A204.1 (cell line): ENCODE data around the gene PDE1A.

Experiments
- FAIRE-seq: peaks from 2 replicates; lab custom pipeline; 2012; peaks lifted over from hg19 to GRCh38; lab: Jason Lieb, UNC

The PDE1A gene

GRCh38 chr2:182426918-182427240 is at the start of gene PDE1A:
Gene PDE1A (minus strand): TSS chr2:182427036.
- no peak for FAIRE-seq

- no peak for FAIRE-seq
Observed at GRCh38 chr2:182473635-182474034, 46.8 kb upstream of the PDE1A start.

GRCh38 chr2:182463760-182464159 is 36.9 kb upstream of the PDE1A start:
- no peak for FAIRE-seq

- FAIRE-seq: no peak
Observed at GRCh38 chr2:182456784-182457183, 29.9 kb upstream of the PDE1A start.

- no peak for FAIRE-seq
Observed at GRCh38 chr2:182452456-182452990, 25.7 kb upstream of the PDE1A start.

GRCh38 chr2:182448371-182448770 is 21.5 kb upstream of the PDE1A start:
- FAIRE-seq: no peak

GRCh38 chr2:182447863-182448262 is 21.0 kb upstream of the PDE1A start:
- FAIRE-seq: no peak

GRCh38 chr2:182447163-182447562 is 20.3 kb upstream of the PDE1A start:
- no peak for FAIRE-seq

- FAIRE-seq: no peak
Observed at GRCh38 chr2:182446087-182446486, 19.3 kb upstream of the PDE1A start.

- no peak for FAIRE-seq
Observed at GRCh38 chr2:182445391-182445965, 18.6 kb upstream of the PDE1A start.

- FAIRE-seq: no peak
Observed at GRCh38 chr2:182444806-182445205, 18.0 kb upstream of the PDE1A start.

- FAIRE-seq: no peak
Observed at GRCh38 chr2:182444170-182444569, 17.3 kb upstream of the PDE1A start.

- no peak for FAIRE-seq
Observed at GRCh38 chr2:182436252-182436651, 9.4 kb upstream of the PDE1A start.

- no peak for FAIRE-seq
Observed at GRCh38 chr2:182435754-182436153, 8.9 kb upstream of the PDE1A start.

GRCh38 chr2:182432051-182432450 is 5.2 kb upstream of the PDE1A start:
- FAIRE-seq: no peak

GRCh38 chr2:182428476-182428875 is 1.6 kb upstream of the PDE1A start:
- no peak for FAIRE-seq

- FAIRE-seq: no peak
Observed at GRCh38 chr2:182426082-182426917, 536 bp downstream of the PDE1A start.

GRCh38 chr2:182422864-182423263 is 4.0 kb downstream of the PDE1A start:
- FAIRE-seq: no peak

- FAIRE-seq: no peak
Observed at GRCh38 chr2:182420669-182421068, 6.2 kb downstream of the PDE1A start.

GRCh38 chr2:182416861-182417260 is 10.0 kb downstream of the PDE1A start:
- no peak for FAIRE-seq

GRCh38 chr2:182416191-182416590 is 10.6 kb downstream of the PDE1A start:
- no peak for FAIRE-seq

GRCh38 chr2:182415771-182416170 is 11.1 kb downstream of the PDE1A start:
- FAIRE-seq: no peak

GRCh38 chr2:182412858-182413257 is 14.0 kb downstream of the PDE1A start:
- FAIRE-seq: no peak

GRCh38 chr2:182410120-182410519 is 16.7 kb downstream of the PDE1A start:
- no peak for FAIRE-seq
